Lower leg skin (tissue), 3 donors: Measurements from ENCODE around the gene PLXNC1.

ENCODE experiments used
- POLR2A ChIP-seq, 2 donors: fragments of 450-650 bp; IDR thresholded peaks; one replicate each; pipeline ENCODE4 v1.6.1; 2016 to 2017; ENCODE audit warnings: antibody characterized with exemption in 2 of 2, mild to moderate bottlenecking in 1 of 2, moderate library complexity in 1 of 2
- TF ChIP-seq, protein P1 (sequence below), 3 donors: fragments of 450-650 bp; IDR thresholded peaks; one replicate each; pipeline ENCODE4 v1.5.1; 2016; ENCODE audit warnings: antibody characterized with exemption in 3 of 3, mild to moderate bottlenecking in 3 of 3, moderate library complexity in 2 of 3

DNA sequence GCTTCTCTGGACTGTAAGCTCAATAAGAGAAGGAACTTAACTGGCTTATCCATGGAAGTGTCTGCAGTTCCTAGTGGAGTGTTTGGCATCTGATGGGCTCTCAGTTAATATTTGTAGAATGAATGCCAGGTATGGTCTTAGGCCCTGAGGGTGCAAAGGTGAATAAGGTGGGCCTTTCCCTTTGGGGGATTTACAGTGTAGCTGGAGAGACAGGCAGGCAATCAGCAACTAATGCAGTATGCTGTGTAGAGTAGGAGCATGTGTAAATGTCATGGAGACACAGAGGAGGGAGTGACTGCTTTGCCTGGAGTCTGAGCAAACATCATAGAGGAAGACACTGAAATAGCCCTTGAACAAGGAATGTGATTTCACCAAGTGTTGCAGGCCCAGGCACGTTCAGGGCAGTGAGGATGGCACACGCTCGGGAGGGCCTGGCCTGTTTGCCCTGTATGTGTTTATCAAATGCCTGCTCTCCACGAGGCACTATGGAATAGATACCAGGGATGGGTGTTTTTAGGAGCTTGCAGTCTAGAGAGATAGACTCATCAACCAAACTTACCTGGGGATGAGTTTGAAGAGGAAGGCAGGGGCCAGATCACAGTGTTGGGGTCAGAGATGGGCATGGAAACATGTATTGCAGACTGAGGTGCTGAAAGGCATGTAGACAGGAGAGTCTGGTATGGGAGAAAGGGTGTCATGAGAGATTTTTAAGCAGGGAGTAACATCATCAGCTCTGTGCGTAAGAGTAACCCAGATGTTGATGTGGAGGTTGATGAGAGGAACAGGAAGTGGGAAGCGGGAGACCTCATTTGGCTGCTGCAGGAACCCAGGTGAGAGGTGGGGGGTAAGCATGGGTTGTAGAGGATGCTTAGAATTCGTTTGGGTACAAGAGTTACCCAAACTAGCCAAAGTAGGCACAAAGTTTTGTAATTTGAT, 54.1 kb downstream of the PLXNC1 start:
- no peak for TF ChIP-seq POLR2A (IDR thresholded peaks at IDR 0.05)
- TF ChIP-seq, protein P1, sequence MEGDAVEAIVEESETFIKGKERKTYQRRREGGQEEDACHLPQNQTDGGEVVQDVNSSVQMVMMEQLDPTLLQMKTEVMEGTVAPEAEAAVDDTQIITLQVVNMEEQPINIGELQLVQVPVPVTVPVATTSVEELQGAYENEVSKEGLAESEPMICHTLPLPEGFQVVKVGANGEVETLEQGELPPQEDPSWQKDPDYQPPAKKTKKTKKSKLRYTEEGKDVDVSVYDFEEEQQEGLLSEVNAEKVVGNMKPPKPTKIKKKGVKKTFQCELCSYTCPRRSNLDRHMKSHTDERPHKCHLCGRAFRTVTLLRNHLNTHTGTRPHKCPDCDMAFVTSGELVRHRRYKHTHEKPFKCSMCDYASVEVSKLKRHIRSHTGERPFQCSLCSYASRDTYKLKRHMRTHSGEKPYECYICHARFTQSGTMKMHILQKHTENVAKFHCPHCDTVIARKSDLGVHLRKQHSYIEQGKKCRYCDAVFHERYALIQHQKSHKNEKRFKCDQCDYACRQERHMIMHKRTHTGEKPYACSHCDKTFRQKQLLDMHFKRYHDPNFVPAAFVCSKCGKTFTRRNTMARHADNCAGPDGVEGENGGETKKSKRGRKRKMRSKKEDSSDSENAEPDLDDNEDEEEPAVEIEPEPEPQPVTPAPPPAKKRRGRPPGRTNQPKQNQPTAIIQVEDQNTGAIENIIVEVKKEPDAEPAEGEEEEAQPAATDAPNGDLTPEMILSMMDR (IDR thresholded peaks at IDR 0.05): no peak
